ENCODE data around the gene BST2.
"Not testable (repeated sequence)": the region's sequence is repeated elsewhere in the genome, so short reads cannot be mapped to it uniquely, and the experiment has no call there.

The BST2 gene

GRCh38 chr19:17390665-17391370 lies 14.6 kb downstream of the BST2 start:
- in situ Hi-C loops (cut with MboI; ENCODE audit: low sequenced_read_pairs): no loop called here

GRCh38 chr19:17389957-17390664 lies 15.3 kb downstream of the BST2 start:
- in situ Hi-C loops (cut with MboI; ENCODE audit: low sequenced_read_pairs): loop anchor here (5.0 kb wide), 2 partner anchors 43 to 103 kb away; no protein-coding TSS in a partner anchor

- in situ Hi-C loops (cut with MboI; ENCODE audit: low sequenced_read_pairs): loop anchor here (5.0 kb wide), 2 partner anchors 42 to 102 kb away; no protein-coding TSS in a partner anchor
Observed at GRCh38 chr19:17389288-17389687, 16.1 kb downstream of the BST2 start.

GRCh38 chr19:17385878-17386611 lies 19.4 kb downstream of the BST2 start:
- in situ Hi-C loops (cut with MboI; ENCODE audit: low sequenced_read_pairs): loop anchor here (5.0 kb wide), 2 partner anchors 39 to 99 kb away; no protein-coding TSS in a partner anchor

GRCh38 chr19:17380426-17381138 lies 24.8 kb downstream of the BST2 start:
- in situ Hi-C loops (cut with MboI; ENCODE audit: low sequenced_read_pairs): no loop called here

- in situ Hi-C loops (cut with MboI; ENCODE audit: low sequenced_read_pairs): no loop called here
Observed at GRCh38 chr19:17379221-17379631, 26.2 kb downstream of the BST2 start.

GRCh38 chr19:17378271-17378670 lies 27.2 kb downstream of the BST2 start:
- in situ Hi-C loops (cut with MboI; ENCODE audit: low sequenced_read_pairs): no loop called here

GRCh38 chr19:17376935-17377600 lies 28.4 kb downstream of the BST2 start, which contains the start of gene PLVAP:
Gene PLVAP (minus strand): TSS chr19:17377342. CDS start chr19:17377288, 54 bp downstream.
- in situ Hi-C loops (cut with MboI; ENCODE audit: low sequenced_read_pairs): no loop called here

GRCh38 chr19:17370026-17370587 lies 35.3 kb downstream of the BST2 start:
- in situ Hi-C loops (cut with MboI; ENCODE audit: low sequenced_read_pairs): no loop called here

- in situ Hi-C loops (cut with MboI; ENCODE audit: low sequenced_read_pairs): no loop called here
Observed at GRCh38 chr19:17365361-17365760, 40.1 kb downstream of the BST2 start.

- in situ Hi-C loops (cut with MboI; ENCODE audit: low sequenced_read_pairs): not testable (repeated sequence)
Observed at GRCh38 chr19:17363852-17364605, 41.4 kb downstream of the BST2 start.

- in situ Hi-C loops (cut with MboI; ENCODE audit: low sequenced_read_pairs): no loop called here
Observed at GRCh38 chr19:17359905-17360800, 45.3 kb downstream of the BST2 start.

GRCh38 chr19:17358395-17358794 lies 47.0 kb downstream of the BST2 start:
- in situ Hi-C loops (cut with MboI; ENCODE audit: low sequenced_read_pairs): no loop called here

- in situ Hi-C loops (cut with MboI; ENCODE audit: low sequenced_read_pairs): no loop called here
Observed at GRCh38 chr19:17357724-17358123, 47.7 kb downstream of the BST2 start.

- in situ Hi-C loops (cut with MboI; ENCODE audit: low sequenced_read_pairs): no loop called here
Observed at GRCh38 chr19:17357078-17357666, 48.3 kb downstream of the BST2 start.

- in situ Hi-C loops (cut with MboI; ENCODE audit: low sequenced_read_pairs): no loop called here
Observed at GRCh38 chr19:17353386-17353785, 52.0 kb downstream of the BST2 start.
